B cell (primary cell): ENCODE results near the gene NCOA7.

Experiments
- CTCF ChIP-seq: fragments of 200-600 bp; IDR thresholded peaks from one replicate; pipeline ENCODE4 v1.8.0; 2022; ENCODE audit warnings: antibody characterized with exemption, mild to moderate bottlenecking
- EZH2 ChIP-seq: IDR thresholded peaks from 2 replicates; pipeline ENCODE4 v1.6.1; 2012; ENCODE audit warnings: borderline replicate concordance, low read depth, mild to moderate bottlenecking, moderate library complexity, low read length; ENCODE audit not compliant: insufficient read depth, poor library complexity, severe bottlenecking

GRCh38 chr6:125853168-125853567 is 62.4 kb downstream of the NCOA7 start:
- no peak for TF ChIP-seq CTCF
- TF ChIP-seq EZH2: no peak
